PC-9 (cell line): Measurements from ENCODE around the gene OXA1L. TPM values are rescaled to one million over a fixed set of nuclear protein-coding genes. Genes with fewer than 3 reads are reported as not detected.

Experiments
- BruUV-seq: library from RNA; stranded (reverse); fragments of 400-500 nt; replicated peaks from 2 replicates; lab custom pipeline; 2021; lab: Mats Ljungman, UMichigan
- CTCF ChIA-PET: fragments of 300-600 bp; sonication (Branson Sonifier 250); formaldehyde crosslinking; loops from one replicate; lab custom pipeline; 2022; ENCODE audit warnings: antibody characterized with exemption; lab: Charles Lee
- POLR2A ChIA-PET: fragments of 300-600 bp; sonication (Branson Sonifier 250); formaldehyde crosslinking; loops from one replicate; lab custom pipeline; 2022; ENCODE audit warnings: antibody characterized with exemption; ENCODE audit not compliant: unreplicated experiment; lab: Charles Lee
- DNase-seq, 2 experiments: peaks; one replicate each; pipeline versions ENCODE4 v3.0.0 to v3.0.0-alpha.2; 2015 to 2022; ENCODE audit warnings: mixed read lengths in 1 of 2
- H2AFZ ChIP-seq: fragments of 200-600 bp; sonication (generic); 2 replicates; pipeline ENCODE4 v1.8.1; 2017; ENCODE audit warnings: antibody characterized with exemption
- H3F3A ChIP-seq: fragments of 200-600 bp; sonication (generic); 2 replicates; pipeline ENCODE4 v1.8.1; 2017; ENCODE audit warnings: antibody characterized with exemption, mild to moderate bottlenecking, low read depth; ENCODE audit not compliant: insufficient read depth
- H3K27ac ChIP-seq: fragments of 200-600 bp; sonication (generic); 2 replicates; pipeline ENCODE4 v1.6.1; 2016; ENCODE audit warnings: mixed run types
- H3K27me3 ChIP-seq: fragments of 200-600 bp; sonication (generic); 2 replicates; pipeline ENCODE4 v1.6.1; 2016; ENCODE audit warnings: low read depth, mixed run types; ENCODE audit not compliant: insufficient read depth
- H3K36me3 ChIP-seq: fragments of 200-600 bp; sonication (generic); 2 replicates; pipeline ENCODE4 v1.6.1; 2016; ENCODE audit warnings: low read depth, mixed run types
- H3K4me1 ChIP-seq: fragments of 200-600 bp; sonication (generic); replicated peaks from 2 replicates; pipeline ENCODE4 v1.6.1; 2016; ENCODE audit warnings: mixed run types; ENCODE audit not compliant: insufficient read depth
- H3K4me2 ChIP-seq: fragments of 200-600 bp; sonication (generic); 2 replicates; pipeline ENCODE4 v1.6.1; 2017; ENCODE audit warnings: mixed run types
- H3K4me3 ChIP-seq: fragments of 200-600 bp; sonication (generic); 2 replicates; pipeline ENCODE4 v1.6.1; 2016; ENCODE audit warnings: mixed run types
- H3K79me2 ChIP-seq: fragments of 200-600 bp; sonication (generic); 2 replicates; pipeline ENCODE4 v1.6.1; 2017; ENCODE audit warnings: low read depth, mixed run types
- H3K9me2 ChIP-seq: fragments of 200-600 bp; sonication (generic); 2 replicates; pipeline ENCODE4 v1.8.1; 2017; ENCODE audit warnings: mild to moderate bottlenecking; ENCODE audit not compliant: insufficient read depth
- H3K9me3 ChIP-seq: fragments of 200-600 bp; sonication (generic); 2 replicates; pipeline ENCODE4 v1.8.1; 2016; ENCODE audit warnings: low read depth; ENCODE audit not compliant: insufficient read depth
- H4K20me1 ChIP-seq: fragments of 200-600 bp; sonication (generic); 2 replicates; pipeline ENCODE4 v1.8.1; 2017; ENCODE audit not compliant: insufficient read depth
- EZH2 ChIP-seq: fragments of 200-600 bp; sonication (generic); IDR thresholded peaks from 2 replicates; pipeline ENCODE4 v1.8.0; 2017; ENCODE audit warnings: antibody characterized with exemption, low read depth
- intact Hi-C: fragments of 100-400 bp; cut with micrococcal nuclease; formaldehyde crosslinking; loops from one replicate; pipeline ENCODE4 v1.10.0; 2022; ENCODE audit not compliant: unreplicated experiment
- total RNA-seq: library from RNA; stranded (reverse); gene quantifications from 2 replicates; pipeline ENCODE4 v1.2.3, GENCODE V29; 2021
- TF ChIP-seq, protein P1 (sequence below): fragments of 200-600 bp; sonication (generic); conservative IDR thresholded peaks from 2 replicates; pipeline ENCODE4 v1.6.1; 2017; ENCODE audit warnings: mixed run types, antibody characterized with exemption, mild to moderate bottlenecking, moderate library complexity

The OXA1L gene
- total RNA-seq, 1 experiment from 2014 or later, result 70.9 TPM

DNA sequence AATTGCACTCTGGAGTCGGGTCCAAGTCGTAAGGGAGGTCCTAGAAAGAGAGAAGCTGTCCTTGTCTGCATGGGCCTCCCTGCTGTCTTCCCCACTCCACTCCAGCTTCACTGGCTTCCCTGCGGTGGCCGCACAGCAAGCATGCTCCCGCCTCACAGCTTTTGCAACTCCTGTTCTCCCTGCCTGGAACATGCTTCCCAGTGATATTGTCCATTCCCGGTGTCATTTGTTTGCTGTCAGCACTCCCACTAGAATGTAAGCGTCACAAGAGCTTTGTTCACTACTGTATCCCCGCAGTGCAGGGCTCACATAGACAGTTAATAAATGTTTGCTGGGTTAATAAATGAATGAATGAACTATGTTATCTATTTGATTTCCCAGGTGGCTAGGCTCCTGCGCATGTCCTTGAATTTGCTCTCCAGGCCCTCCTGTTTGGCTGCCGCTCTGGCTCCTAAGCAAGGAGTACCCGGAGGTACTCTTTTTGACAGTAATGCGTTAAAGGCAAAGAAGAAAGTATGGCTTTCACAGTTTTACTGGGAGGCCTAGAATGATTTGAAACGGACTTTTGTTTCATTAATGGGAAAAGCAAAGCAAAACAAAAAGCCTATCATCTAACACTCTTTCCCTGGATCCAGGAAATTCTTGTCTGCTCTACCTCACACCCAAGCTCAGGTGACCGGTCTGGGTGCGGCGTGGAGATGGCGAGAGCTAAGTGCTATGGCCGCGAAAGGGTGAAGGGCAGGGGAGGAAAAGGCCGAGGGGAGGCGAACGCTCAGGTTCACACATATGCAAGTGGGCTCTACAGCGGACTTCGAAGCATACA, 54.9 kb downstream of the OXA1L start:
- no peak overlapping the region for H3K4me3 ChIP-seq
- no peak overlapping the region for H3K27ac ChIP-seq
- no peaks in the 10 kb centered on the region for H3K27me3 ChIP-seq
- ChIA-PET POLR2A (no interaction called here), CTCF (no interaction called here)
- no peaks in the 10 kb centered on the region for H4K20me1 ChIP-seq
- BruUV-seq, result no TSS peak
- no peaks in the 10 kb centered on the region for H3K9me2 ChIP-seq
- H3F3A ChIP-seq, result peaks cover 20% of the 10 kb centered on the region; the same call in 1 of the 2 replicates
- H2AFZ ChIP-seq, result no peak overlapping the region
- no peaks in the 10 kb centered on the region for H3K9me3 ChIP-seq
- intact Hi-C loops, result loop anchor here (2.0 kb wide), 1 partner anchor 31 kb away; no protein-coding TSS in a partner anchor
- H3K36me3 ChIP-seq, result no peaks in the 10 kb centered on the region
- no peak overlapping the region for H3K4me2 ChIP-seq
- H3K4me1 ChIP-seq, result peaks cover 38% of the 10 kb centered on the region
- TF ChIP-seq EZH2, result no peak
- TF ChIP-seq, protein P1, sequence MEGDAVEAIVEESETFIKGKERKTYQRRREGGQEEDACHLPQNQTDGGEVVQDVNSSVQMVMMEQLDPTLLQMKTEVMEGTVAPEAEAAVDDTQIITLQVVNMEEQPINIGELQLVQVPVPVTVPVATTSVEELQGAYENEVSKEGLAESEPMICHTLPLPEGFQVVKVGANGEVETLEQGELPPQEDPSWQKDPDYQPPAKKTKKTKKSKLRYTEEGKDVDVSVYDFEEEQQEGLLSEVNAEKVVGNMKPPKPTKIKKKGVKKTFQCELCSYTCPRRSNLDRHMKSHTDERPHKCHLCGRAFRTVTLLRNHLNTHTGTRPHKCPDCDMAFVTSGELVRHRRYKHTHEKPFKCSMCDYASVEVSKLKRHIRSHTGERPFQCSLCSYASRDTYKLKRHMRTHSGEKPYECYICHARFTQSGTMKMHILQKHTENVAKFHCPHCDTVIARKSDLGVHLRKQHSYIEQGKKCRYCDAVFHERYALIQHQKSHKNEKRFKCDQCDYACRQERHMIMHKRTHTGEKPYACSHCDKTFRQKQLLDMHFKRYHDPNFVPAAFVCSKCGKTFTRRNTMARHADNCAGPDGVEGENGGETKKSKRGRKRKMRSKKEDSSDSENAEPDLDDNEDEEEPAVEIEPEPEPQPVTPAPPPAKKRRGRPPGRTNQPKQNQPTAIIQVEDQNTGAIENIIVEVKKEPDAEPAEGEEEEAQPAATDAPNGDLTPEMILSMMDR, result no peak
- H3K79me2 ChIP-seq, result no peaks in the 10 kb centered on the region
- DNase-seq, result no peak

DNA sequence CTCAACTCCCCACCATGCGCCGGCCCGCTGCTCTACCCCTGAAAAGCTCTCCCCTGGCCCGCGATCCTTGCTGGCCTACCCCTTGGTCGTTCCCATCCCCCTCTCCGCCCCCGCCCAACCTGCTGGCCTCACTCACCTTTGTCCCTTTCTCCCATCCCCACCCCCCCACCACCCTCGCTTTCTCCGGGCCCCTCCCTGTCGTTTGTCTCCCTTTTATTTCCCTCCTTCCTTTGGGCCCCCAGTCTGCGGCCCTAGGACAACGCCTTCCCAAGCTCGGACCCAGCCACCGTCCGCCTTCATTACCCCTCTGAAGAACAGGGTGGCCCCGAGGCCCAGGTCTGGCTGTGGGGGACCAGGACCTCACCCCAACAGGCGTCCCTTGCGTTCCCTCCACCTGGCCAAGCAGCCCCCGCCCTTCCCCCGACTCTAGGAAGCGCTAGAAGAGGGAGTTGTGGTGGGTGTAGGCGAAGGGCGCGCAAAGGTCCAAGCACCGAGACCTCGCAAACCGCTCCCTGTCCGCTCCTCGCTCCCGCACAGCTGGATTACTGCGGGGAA, 55.6 kb downstream of the OXA1L start:
- Histone ChIP-seq H3K4me1 (peaks cover 38% of the 10 kb centered on the region), H3K79me2 (no peaks in the 10 kb centered on the region), H3K27me3 (no peaks in the 10 kb centered on the region), H3K9me3 (no peaks in the 10 kb centered on the region), H3K36me3 (no peaks in the 10 kb centered on the region), H3K27ac (no peak overlapping the region), H3F3A (peaks cover 20% of the 10 kb centered on the region; the same call in 1 of the 2 replicates), H3K9me2 (no peaks in the 10 kb centered on the region), H3K4me2 (no peak overlapping the region), H2AFZ (no peak overlapping the region), H4K20me1 (no peaks in the 10 kb centered on the region), H3K4me3 (no peak overlapping the region)
- intact Hi-C loops, result loop anchor here (2.0 kb wide), 1 partner anchor 31 kb away; no protein-coding TSS in a partner anchor
- CTCF ChIA-PET, result interaction anchor here (0.7 to 1.5 kb wide), 3 partner anchors 29 to 135 kb away, joined by 5 to 9 read pairs (median 7); no protein-coding TSS in a partner anchor
- no peak for TF ChIP-seq EZH2
- TF ChIP-seq, protein P1, result no peak
- POLR2A ChIA-PET, result no interaction called here
- no TSS peak for BruUV-seq
- DNase-seq, result no peak

Other genes with a start within 250 kb of the OXA1L start
- 129 and 155 TPM in 2 replicates for gene DAD1, start 177.5 kb upstream of the OXA1L start, total RNA-seq
- 62.1 and 83.2 TPM in 2 replicates for gene ABHD4, start 168.4 kb upstream of the OXA1L start, total RNA-seq
- 0.11 TPM in 1 of 2 replicates, not detected in the other for gene OR6J1, start 122.3 kb upstream of the OXA1L start, total RNA-seq
- gene SLC7A7, start 48.7 kb downstream of the OXA1L start, total RNA-seq, result 4.7 and 5.9 TPM in 2 replicates
- 76.7 and 84.8 TPM in 2 replicates for gene MRPL52, start 63.2 kb downstream of the OXA1L start, total RNA-seq
- gene MMP14, start 69.9 kb downstream of the OXA1L start, total RNA-seq, result 22.4 and 34.8 TPM in 2 replicates
- 59.0 and 61.6 TPM in 2 replicates for gene LRP10, start 105.1 kb downstream of the OXA1L start, total RNA-seq
- 0.50 and 0.98 TPM in 2 replicates for gene REM2, start 116.5 kb downstream of the OXA1L start, total RNA-seq
- gene RBM23, start 152.5 kb downstream of the OXA1L start, total RNA-seq, result 68.7 and 76.5 TPM in 2 replicates
- gene PRMT5, start 162.7 kb downstream of the OXA1L start, total RNA-seq, result 58.6 and 73.2 TPM in 2 replicates
- gene HAUS4, start 190.4 kb downstream of the OXA1L start, total RNA-seq, result 23.1 and 36.0 TPM in 2 replicates
- gene AJUBA, start 215.9 kb downstream of the OXA1L start, total RNA-seq, result 37.4 and 42.6 TPM in 2 replicates
- 13.3 and 13.9 TPM in 2 replicates for gene C14orf93, start 243.5 kb downstream of the OXA1L start, total RNA-seq